DMS53 treated with DMSO at 0.1 percent for 48 hours (cell line): ENCODE results near the gene ECEL1.
"Not testable (repeated sequence)": the region's sequence is repeated elsewhere in the genome, so short reads cannot be mapped to it uniquely, and the experiment has no call there.

Experiments used
- DNase-seq: peaks from one replicate; lab custom pipeline; 2025; ENCODE audit not compliant: unreplicated experiment; lab: John Stamatoyannopoulos, UW

Gene ECEL1

GRCh38 chr2:232464544-232464885 lies 23.1 kb downstream of the ECEL1 start:
- DNase-seq = no peak

GRCh38 chr2:232463701-232464543 lies 23.7 kb downstream of the ECEL1 start:
- DNase-seq = no peak

GRCh38 chr2:232460171-232460570 lies 27.5 kb downstream of the ECEL1 start:
- DNase-seq = no peak

GRCh38 chr2:232459419-232460035 lies 28.1 kb downstream of the ECEL1 start:
- DNase-seq = no peak

GRCh38 chr2:232458661-232459418 lies 28.8 kb downstream of the ECEL1 start:
- no peak for DNase-seq

GRCh38 chr2:232458051-232458660 lies 29.5 kb downstream of the ECEL1 start:
- DNase-seq = no peak

- DNase-seq = no peak
These were observed 30.3 kb downstream of the ECEL1 start for GRCh38 chr2:232457121-232458011.

GRCh38 chr2:232456296-232457120 lies 31.1 kb downstream of the ECEL1 start:
- DNase-seq = no peak

- DNase-seq = no peak
These were observed 32.0 kb downstream of the ECEL1 start, which contains the start of gene ALPI for GRCh38 chr2:232455426-232456255. Gene ALPI, plus strand, starts transcription at chr2:232456153. Its CDS starts 47 bp downstream, at chr2:232456200.

- no peak for DNase-seq
These were observed 33.0 kb downstream of the ECEL1 start for GRCh38 chr2:232454630-232455029.

- DNase-seq = not testable (repeated sequence)
These were observed 36.0 kb downstream of the ECEL1 start for GRCh38 chr2:232451645-232452044.

- no peak for DNase-seq
These were observed 37.7 kb downstream of the ECEL1 start for GRCh38 chr2:232449964-232450363.

GRCh38 chr2:232448304-232448690 lies 39.3 kb downstream of the ECEL1 start:
- DNase-seq = no peak

GRCh38 chr2:232447638-232448303 lies 39.9 kb downstream of the ECEL1 start:
- DNase-seq = no peak

- no peak for DNase-seq
These were observed 40.5 kb downstream of the ECEL1 start for GRCh38 chr2:232447091-232447620.

GRCh38 chr2:232446266-232446777 lies 41.3 kb downstream of the ECEL1 start:
- DNase-seq = not testable (repeated sequence)

GRCh38 chr2:232445149-232445885 lies 42.3 kb downstream of the ECEL1 start:
- DNase-seq = not testable (repeated sequence)
